ENCODE measurements around the gene CRYGB.

CRYGB gene

DNA sequence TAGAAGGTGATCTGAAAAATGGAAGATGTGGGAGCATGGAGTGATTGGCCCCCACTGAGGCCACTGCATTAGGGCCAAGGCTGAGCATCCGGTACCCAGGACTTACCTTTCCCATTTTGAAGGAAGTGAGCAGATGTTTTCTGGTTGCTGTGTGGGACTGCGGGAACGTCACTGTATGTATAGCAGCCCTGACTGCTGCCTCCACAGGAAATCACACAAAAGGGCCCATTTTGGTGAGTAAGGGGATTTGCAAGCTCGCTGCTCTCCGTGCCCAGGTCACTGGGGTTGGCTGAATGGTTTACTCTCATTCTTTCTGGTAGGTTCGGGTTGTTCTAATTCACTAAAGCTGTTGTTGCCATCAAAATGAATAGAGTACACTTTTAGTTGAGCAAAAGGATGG is at the start of gene CRYGB:
CRYGB (minus strand) TSS at position 153 of the 400 bp plus-strand sequence; CDS start at position 115, 38 bp downstream.
- Histone ChIP-seq H3K36me3 (replicated peaks) (no peaks in the 10 kb centered on the region), H3K4me1 (no peaks in the 10 kb centered on the region), H3K27me3 (ENCODE audit: low read depth) (no peaks in the 10 kb centered on the region), H3K4me3 (no peak within 1 kb of the TSS), H3K9me3 (no peaks in the 10 kb centered on the region)
- DNase-seq (ENCODE audit: low spot score in 2 of 2), result no peak
- in situ Hi-C loops (cut with MboI; ENCODE audit: low sequenced_read_pairs), result no loop called here

DNA sequence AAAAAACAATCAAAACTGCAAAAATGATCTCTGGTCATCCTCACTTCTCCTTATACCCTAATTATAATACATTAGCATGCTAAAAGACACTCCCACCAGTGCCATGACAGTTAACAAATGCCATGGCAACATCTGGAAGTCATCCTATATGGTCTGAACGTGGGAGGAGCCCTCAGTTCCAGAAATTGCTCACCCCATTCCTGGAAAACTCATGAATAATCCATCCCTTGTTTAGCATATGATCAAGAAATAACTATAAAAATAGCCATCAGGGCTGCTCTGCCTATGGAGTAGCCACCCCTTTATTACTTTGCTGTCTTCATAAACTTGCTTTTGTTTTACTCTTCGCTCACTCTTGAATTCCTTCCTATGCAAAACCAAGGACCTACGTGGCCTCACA is 49.6 kb upstream of the CRYGB start:
- in situ Hi-C loops (cut with MboI; ENCODE audit: low sequenced_read_pairs), result no loop called here
- H3K27me3 ChIP-seq (ENCODE audit: low read depth), result no peaks in the 10 kb centered on the region
- DNase-seq (ENCODE audit: low spot score in 2 of 2), result no peak
- H3K9me3 ChIP-seq, result no peaks in the 10 kb centered on the region
- no peaks in the 10 kb centered on the region for H3K4me1 ChIP-seq
- H3K36me3 ChIP-seq (replicated peaks), result no peaks in the 10 kb centered on the region
- H3K4me3 ChIP-seq, result no peak overlapping the region

GRCh38 chr2:208192611-208193236 is 46.8 kb upstream of the CRYGB start:
- Histone ChIP-seq H3K4me3 (no peak overlapping the region), H3K4me1 (no peaks in the 10 kb centered on the region; the same call in 1 of the 2 replicates), H3K36me3 (replicated peaks) (no peaks in the 10 kb centered on the region), H3K9me3 (no peaks in the 10 kb centered on the region), H3K27me3 (ENCODE audit: low read depth) (no peaks in the 10 kb centered on the region)
- DNase-seq (ENCODE audit: low spot score in 2 of 2), result no peak
- in situ Hi-C loops (cut with MboI; ENCODE audit: low sequenced_read_pairs), result no loop called here

- no peaks in the 10 kb centered on the region for H3K9me3 ChIP-seq
- no peaks in the 10 kb centered on the region for H3K36me3 ChIP-seq (replicated peaks)
- H3K4me3 ChIP-seq, result no peak within 1 kb of the TSS
- no peaks in the 10 kb centered on the region; the same call in 1 of the 2 replicates for H3K4me1 ChIP-seq
- in situ Hi-C loops (cut with MboI; ENCODE audit: low sequenced_read_pairs), result no loop called here
- no peak for DNase-seq (ENCODE audit: low spot score in 2 of 2)
- H3K27me3 ChIP-seq (ENCODE audit: low read depth), result peaks cover 3% of the 10 kb centered on the region; the same call in 1 of the 2 replicates
These were observed 44.0 kb upstream of the CRYGB start, which contains the start of gene C2orf80 for GRCh38 chr2:208189810-208190503. Gene C2orf80 (minus strand): TSS chr2:208190030. CDS start chr2:208186986, 3,044 bp downstream.

GRCh38 chr2:208189069-208189809 is 43.3 kb upstream of the CRYGB start:
- peak in 1 of 2 experiments; percentile 20 for DNase-seq (ENCODE audit: low spot score in 2 of 2)
- Histone ChIP-seq H3K4me3 (no peak overlapping the region), H3K4me1 (peaks cover 5% of the 10 kb centered on the region), H3K9me3 (no peaks in the 10 kb centered on the region), H3K36me3 (replicated peaks) (no peaks in the 10 kb centered on the region), H3K27me3 (ENCODE audit: low read depth) (peaks cover 3% of the 10 kb centered on the region; the same call in 1 of the 2 replicates)
- in situ Hi-C loops (cut with MboI; ENCODE audit: low sequenced_read_pairs), result no loop called here

- Histone ChIP-seq H3K36me3 (replicated peaks) (no peaks in the 10 kb centered on the region), H3K4me1 (peaks cover 7% of the 10 kb centered on the region), H3K4me3 (no peak overlapping the region), H3K27me3 (ENCODE audit: low read depth) (peaks cover 3% of the 10 kb centered on the region; the same call in 1 of the 2 replicates), H3K9me3 (no peaks in the 10 kb centered on the region)
- in situ Hi-C loops (cut with MboI; ENCODE audit: low sequenced_read_pairs), result no loop called here
- no peak for DNase-seq (ENCODE audit: low spot score in 2 of 2)
These were observed 40.9 kb upstream of the CRYGB start for GRCh38 chr2:208186893-208187292.

GRCh38 chr2:208186465-208186864 is 40.5 kb upstream of the CRYGB start:
- DNase-seq (ENCODE audit: low spot score in 2 of 2), result no peak
- Histone ChIP-seq H3K4me3 (no peak overlapping the region), H3K9me3 (no peaks in the 10 kb centered on the region), H3K36me3 (replicated peaks) (no peaks in the 10 kb centered on the region), H3K4me1 (peaks cover 7% of the 10 kb centered on the region), H3K27me3 (ENCODE audit: low read depth) (peaks cover 3% of the 10 kb centered on the region; the same call in 1 of the 2 replicates)
- in situ Hi-C loops (cut with MboI; ENCODE audit: low sequenced_read_pairs), result no loop called here

GRCh38 chr2:208183972-208184705 is 38.2 kb upstream of the CRYGB start:
- DNase-seq (ENCODE audit: low spot score in 2 of 2), result peak; percentile 45 to 50
- Histone ChIP-seq H3K4me3 (no peak overlapping the region), H3K9me3 (no peaks in the 10 kb centered on the region), H3K4me1 (peaks cover 11% of the 10 kb centered on the region), H3K27me3 (ENCODE audit: low read depth) (peaks cover 10% of the 10 kb centered on the region; the same call in 1 of the 2 replicates), H3K36me3 (replicated peaks) (no peaks in the 10 kb centered on the region)
- in situ Hi-C loops (cut with MboI; ENCODE audit: low sequenced_read_pairs), result no loop called here

GRCh38 chr2:208183526-208183925 is 37.6 kb upstream of the CRYGB start:
- H3K36me3 ChIP-seq (replicated peaks), result no peaks in the 10 kb centered on the region
- peaks cover 10% of the 10 kb centered on the region; the same call in 1 of the 2 replicates for H3K27me3 ChIP-seq (ENCODE audit: low read depth)
- DNase-seq (ENCODE audit: low spot score in 2 of 2), result peak in 1 of 2 experiments; percentile 21
- H3K4me1 ChIP-seq, result peaks cover 11% of the 10 kb centered on the region
- no peaks in the 10 kb centered on the region for H3K9me3 ChIP-seq
- in situ Hi-C loops (cut with MboI; ENCODE audit: low sequenced_read_pairs), result no loop called here
- no peak overlapping the region for H3K4me3 ChIP-seq

DNA sequence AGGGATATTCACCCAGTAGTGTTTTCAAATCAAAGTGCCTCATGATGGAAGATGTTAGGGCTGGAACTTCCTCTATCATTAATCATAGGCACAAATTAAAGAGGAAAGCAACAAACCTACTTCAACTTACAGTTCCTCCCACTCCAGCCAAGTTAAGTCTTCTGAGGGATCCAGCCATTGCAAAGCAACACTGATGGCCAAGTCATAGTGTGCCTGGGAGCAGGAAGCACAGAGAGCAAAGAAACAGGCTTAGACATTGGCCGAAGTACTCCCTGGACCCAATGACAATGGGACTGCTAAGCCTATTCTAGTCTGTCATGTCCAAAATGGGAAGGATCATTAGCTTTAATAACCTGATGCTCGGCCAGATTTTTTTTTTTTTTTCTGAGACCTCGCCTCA is 36.9 kb upstream of the CRYGB start:
- in situ Hi-C loops (cut with MboI; ENCODE audit: low sequenced_read_pairs), result no loop called here
- no peak overlapping the region for H3K4me3 ChIP-seq
- DNase-seq (ENCODE audit: low spot score in 2 of 2), result no peak
- H3K36me3 ChIP-seq (replicated peaks), result no peaks in the 10 kb centered on the region
- peaks cover 10% of the 10 kb centered on the region; the same call in 1 of the 2 replicates for H3K27me3 ChIP-seq (ENCODE audit: low read depth)
- peaks cover 11% of the 10 kb centered on the region for H3K4me1 ChIP-seq
- H3K9me3 ChIP-seq, result no peaks in the 10 kb centered on the region

GRCh38 chr2:208179028-208179609 is 33.2 kb upstream of the CRYGB start:
- H3K36me3 ChIP-seq (replicated peaks), result no peaks in the 10 kb centered on the region
- in situ Hi-C loops (cut with MboI; ENCODE audit: low sequenced_read_pairs), result no loop called here
- no peak overlapping the region for H3K4me3 ChIP-seq
- H3K27me3 ChIP-seq (ENCODE audit: low read depth), result peaks cover 7% of the 10 kb centered on the region; the same call in 1 of the 2 replicates
- H3K9me3 ChIP-seq, result no peaks in the 10 kb centered on the region
- DNase-seq (ENCODE audit: low spot score in 2 of 2), result no peak
- H3K4me1 ChIP-seq, result peaks cover 5% of the 10 kb centered on the region

GRCh38 chr2:208175840-208176153 is 29.8 kb upstream of the CRYGB start:
- no peaks in the 10 kb centered on the region for H3K9me3 ChIP-seq
- no peak overlapping the region for H3K4me3 ChIP-seq
- in situ Hi-C loops (cut with MboI; ENCODE audit: low sequenced_read_pairs), result no loop called here
- H3K27me3 ChIP-seq (ENCODE audit: low read depth), result peaks cover 2% of the 10 kb centered on the region; the same call in 1 of the 2 replicates
- peaks cover 4% of the 10 kb centered on the region; the same call in 1 of the 2 replicates for H3K4me1 ChIP-seq
- DNase-seq (ENCODE audit: low spot score in 2 of 2), result no peak
- no peaks in the 10 kb centered on the region for H3K36me3 ChIP-seq (replicated peaks)
